ENCODE data around the gene RAB44. TPM values are rescaled to one million over a fixed set of nuclear protein-coding genes. Genes with fewer than 3 reads are reported as not detected.

The RAB44 gene
- total RNA-seq, 2 experiments from 2014 or later, result not detected

DNA sequence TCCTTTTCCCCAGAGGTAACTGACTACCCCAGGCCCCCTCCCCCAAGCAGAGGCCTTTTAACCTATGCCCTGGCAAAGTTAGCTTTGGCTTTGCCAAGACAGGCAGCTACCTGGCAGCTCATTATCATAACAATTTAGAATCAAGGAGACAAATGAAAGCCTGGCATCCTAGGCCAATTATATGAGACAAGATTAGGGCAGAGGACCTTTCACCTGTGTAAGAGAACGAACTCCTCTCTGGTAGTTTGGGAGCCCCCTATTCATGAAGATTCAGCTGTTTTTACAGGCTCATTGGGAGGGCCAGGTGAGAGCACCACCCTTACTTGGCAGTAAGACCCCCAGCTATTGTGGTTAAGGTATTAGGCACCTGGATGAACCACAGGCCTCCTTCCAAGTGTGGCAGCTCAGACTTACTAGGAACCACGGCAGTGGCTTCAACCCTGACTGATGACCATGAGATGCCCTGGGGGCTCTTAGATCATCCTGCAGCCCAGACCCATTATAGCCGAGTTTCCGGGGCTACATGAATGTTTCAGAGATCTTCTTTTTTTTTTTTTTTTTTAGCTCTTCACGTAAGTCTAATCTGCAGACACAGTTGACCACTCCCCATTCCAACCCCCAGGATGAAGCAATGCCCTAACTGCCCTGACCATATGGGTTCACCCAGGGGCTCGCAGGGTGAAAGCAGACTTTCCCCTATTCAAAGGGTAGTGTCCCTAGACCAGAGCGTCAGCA, 56.2 kb downstream of the RAB44 start:
- ChIA-PET CTCF (interaction anchor here (0.8 to 1.2 kb wide), 3 partner anchors 8 to 29 kb away, joined by 3 to 7 read pairs (median 4); no protein-coding TSS in a partner anchor), POLR2A (interaction anchor here (0.6 kb wide), 1 partner anchor 144 kb away, joined by 4 read pairs; no protein-coding TSS in a partner anchor)

DNA sequence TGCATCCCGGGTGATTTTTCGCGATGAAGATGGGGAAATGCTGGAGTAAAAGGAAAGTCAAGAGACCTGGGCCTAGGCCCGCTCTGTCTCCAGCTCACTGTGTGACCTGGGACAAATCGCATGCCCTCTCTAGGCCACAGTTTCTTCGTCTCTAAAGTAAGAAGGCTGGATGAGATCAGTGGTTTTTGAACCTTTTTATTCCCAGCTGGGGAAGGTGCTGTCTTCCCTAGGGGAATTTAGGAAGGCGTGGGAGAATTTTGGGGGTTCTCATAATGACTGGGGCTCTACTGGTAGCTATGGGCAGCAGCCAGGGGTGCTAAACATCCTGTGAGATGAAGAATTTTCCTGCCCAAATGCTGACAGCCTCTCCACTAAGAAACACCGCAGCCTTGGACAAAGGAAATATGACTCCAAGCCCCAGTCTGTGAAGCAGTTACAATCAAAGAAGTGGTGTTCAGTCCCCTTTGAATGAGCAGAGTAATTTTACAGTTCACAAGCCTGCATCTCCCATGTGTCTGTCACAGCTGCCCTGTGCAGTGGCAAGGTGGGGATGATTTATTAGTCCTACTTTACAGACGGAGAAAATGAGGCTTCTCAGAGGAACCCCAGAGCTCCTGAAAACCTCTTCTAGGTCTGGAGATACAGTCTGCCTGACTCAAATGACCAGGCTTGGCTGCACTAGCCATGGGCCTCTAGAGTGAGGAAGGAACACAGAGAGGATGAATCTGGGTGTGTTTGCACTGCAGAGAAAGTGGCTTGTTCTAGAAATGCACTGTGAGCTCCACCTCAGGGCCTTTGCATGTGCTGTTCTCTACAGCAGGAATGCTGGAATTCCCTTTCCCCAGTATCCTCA, 57.2 kb downstream of the RAB44 start:
- POLR2A ChIA-PET, result interaction anchor here (0.6 kb wide), 1 partner anchor 145 kb away, joined by 4 read pairs; no protein-coding TSS in a partner anchor
- CTCF ChIA-PET, result interaction anchor here (0.6 to 1.6 kb wide), 11 partner anchors 10 to 140 kb away, joined by 3 to 13 read pairs (median 4); no protein-coding TSS in a partner anchor

GRCh38 chr6:36755435-36756348, 58.1 kb downstream of the RAB44 start:
- CTCF ChIA-PET, result interaction anchor here (0.6 to 1.6 kb wide), 11 partner anchors 11 to 141 kb away, joined by 3 to 13 read pairs (median 4); no protein-coding TSS in a partner anchor
- POLR2A ChIA-PET, result interaction anchor here (0.5 to 0.9 kb wide), 2 partner anchors 9 to 61 kb away, joined by 3 read pairs; no protein-coding TSS in a partner anchor

GRCh38 chr6:36756786-36757185, 59.2 kb downstream of the RAB44 start:
- POLR2A ChIA-PET, result no interaction called here
- CTCF ChIA-PET, result interaction anchor here (0.9 to 1.2 kb wide), 2 partner anchors 9 to 34 kb away, joined by 3 read pairs; no protein-coding TSS in a partner anchor

DNA sequence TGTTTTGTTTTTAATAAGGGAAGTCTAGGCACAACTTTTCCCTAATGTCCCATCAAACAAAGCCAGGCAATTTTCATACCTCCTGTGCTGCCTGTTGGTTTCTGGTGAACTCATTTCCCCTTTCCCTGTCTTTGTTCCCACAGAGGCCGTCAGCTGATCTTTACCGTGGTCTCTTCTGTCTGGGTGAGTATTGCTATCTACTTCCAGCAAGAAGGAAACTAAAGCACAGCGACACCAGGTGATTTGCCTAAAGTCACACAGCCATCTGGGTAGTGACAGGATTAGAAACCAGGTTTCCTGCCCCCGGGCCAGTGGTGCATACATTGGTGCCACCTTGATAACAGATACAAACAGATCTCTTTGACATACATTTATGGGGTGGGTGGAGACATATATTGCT, 59.6 kb downstream of the RAB44 start:
- CTCF ChIA-PET, result interaction anchor here (0.9 to 1.6 kb wide), 2 partner anchors 9 to 33 kb away, joined by 3 to 4 read pairs; no protein-coding TSS in a partner anchor
- POLR2A ChIA-PET, result no interaction called here

- ChIA-PET CTCF (interaction anchor here (1.4 to 4.1 kb wide), 15 partner anchors 10 to 261 kb away, joined by 3 to 31 read pairs (median 9); partner anchors contain the start of gene RAB44), POLR2A (interaction anchor here (0.6 to 1.2 kb wide), 3 partner anchors 12 to 160 kb away, joined by 3 read pairs; no protein-coding TSS in a partner anchor)
Observed at GRCh38 chr6:36757943-36758508, 60.4 kb downstream of the RAB44 start.

- CTCF ChIA-PET, result interaction anchor here (0.6 to 4.1 kb wide), 36 partner anchors 10 to 418 kb away, joined by 3 to 31 read pairs (median 5); partner anchors contain the start of genes C6orf89, CDKN1A and RAB44
- POLR2A ChIA-PET, result interaction anchor here (0.7 to 1.2 kb wide), 5 partner anchors 11 to 172 kb away, joined by 3 to 5 read pairs (median 3); no protein-coding TSS in a partner anchor
Observed at GRCh38 chr6:36758516-36759147, 61.0 kb downstream of the RAB44 start.

- CTCF ChIA-PET, result interaction anchor here (0.5 to 4.1 kb wide), 43 partner anchors 10 to 482 kb away, joined by 3 to 31 read pairs (median 5); partner anchors contain the start of genes C6orf89, CDKN1A and RAB44
- POLR2A ChIA-PET, result interaction anchor here (0.5 to 1.2 kb wide), 6 partner anchors 11 to 179 kb away, joined by 3 to 5 read pairs (median 3); no protein-coding TSS in a partner anchor
Observed at GRCh38 chr6:36759148-36759759, 61.6 kb downstream of the RAB44 start.

GRCh38 chr6:36760685-36761435, 63.2 kb downstream of the RAB44 start:
- CTCF ChIA-PET, result interaction anchor here (0.6 to 4.1 kb wide), 10 partner anchors 9 to 258 kb away, joined by 3 to 24 read pairs (median 3); partner anchors contain the start of gene RAB44
- POLR2A ChIA-PET, result interaction anchor here (0.7 kb wide), 1 partner anchor 61 kb away, joined by 4 read pairs; no protein-coding TSS in a partner anchor

- ChIA-PET CTCF (interaction anchor here (0.8 to 4.1 kb wide), 3 partner anchors 9 to 81 kb away, joined by 4 to 15 read pairs (median 7); no protein-coding TSS in a partner anchor), POLR2A (no interaction called here)
Observed at GRCh38 chr6:36762123-36762522, 64.5 kb downstream of the RAB44 start.

GRCh38 chr6:36765190-36765589, 67.6 kb downstream of the RAB44 start:
- ChIA-PET POLR2A (no interaction called here), CTCF (interaction anchor here (0.8 to 6.4 kb wide), 10 partner anchors 10 to 254 kb away, joined by 3 to 47 read pairs (median 14); partner anchors contain the start of gene C6orf89)

DNA sequence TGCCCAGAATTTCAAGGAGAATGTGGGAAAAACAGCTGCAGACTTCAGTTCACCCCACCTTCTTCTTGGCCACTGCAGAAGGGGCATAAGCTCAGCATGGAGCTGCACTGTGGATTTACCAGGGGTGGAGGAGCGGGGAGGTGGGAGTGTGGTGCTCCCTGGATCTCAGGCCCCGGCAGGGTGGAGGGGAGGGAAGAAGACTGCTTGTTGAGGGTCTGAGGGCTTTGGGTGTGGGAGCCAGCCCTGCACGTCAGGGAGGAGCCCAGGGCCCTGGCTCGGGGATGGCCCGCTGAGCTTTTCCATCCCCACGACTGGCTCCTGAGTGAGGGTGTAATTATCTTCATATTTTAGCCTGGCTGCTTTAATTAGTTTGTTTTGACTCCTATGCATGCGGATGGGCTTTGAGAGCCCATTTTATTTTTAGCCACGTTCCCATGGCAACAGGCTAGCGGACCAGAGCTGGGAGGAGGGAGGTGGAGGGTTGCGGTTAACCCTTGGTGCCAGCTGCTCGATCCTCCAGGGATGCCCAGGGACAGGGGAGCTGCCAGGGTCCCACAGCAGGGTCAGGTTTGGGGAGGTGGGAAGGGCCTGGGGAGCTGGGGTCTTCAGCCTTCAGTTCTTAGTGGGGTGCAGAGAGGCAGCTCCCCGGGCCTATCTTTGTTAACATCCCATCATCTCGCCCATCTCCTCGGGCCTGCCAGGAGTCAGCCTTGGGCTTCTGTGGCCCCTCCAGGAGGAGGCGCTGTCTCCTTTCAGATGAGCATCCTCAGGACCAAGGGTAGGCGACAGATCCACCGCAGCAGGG, 68.2 kb downstream of the RAB44 start:
- ChIA-PET CTCF (interaction anchor here (0.6 to 6.4 kb wide), 19 partner anchors 9 to 507 kb away, joined by 3 to 47 read pairs (median 4); partner anchors contain the start of gene C6orf89), POLR2A (no interaction called here)

GRCh38 chr6:36766399-36766945, 68.8 kb downstream of the RAB44 start:
- POLR2A ChIA-PET, result no interaction called here
- CTCF ChIA-PET, result interaction anchor here (0.6 to 6.4 kb wide), 17 partner anchors 7 to 454 kb away, joined by 3 to 47 read pairs (median 6); partner anchors contain the start of gene C6orf89

DNA sequence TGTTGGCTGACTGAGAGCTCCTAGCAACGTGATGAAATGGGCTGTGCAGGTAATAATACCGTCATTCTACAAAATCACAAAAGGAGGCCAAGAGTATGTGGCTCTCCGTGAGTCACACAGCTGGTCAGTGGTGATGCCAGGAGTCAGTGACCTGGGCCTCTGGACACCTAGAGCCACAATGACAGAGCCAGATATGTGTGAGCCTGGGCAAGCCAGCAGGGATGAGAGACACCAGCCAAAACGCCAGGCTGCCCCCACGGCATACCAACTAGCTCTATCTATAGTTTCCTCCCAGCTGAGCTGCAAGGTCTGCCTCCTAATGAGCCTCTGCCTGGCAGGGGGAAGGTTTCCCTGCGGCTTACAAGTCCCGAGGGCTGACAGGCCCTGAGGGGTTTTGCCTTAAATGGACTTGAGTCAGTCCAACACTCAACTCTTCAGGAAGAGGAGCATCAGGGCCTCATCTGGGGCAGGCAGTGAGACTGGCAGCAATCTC, 71.6 kb downstream of the RAB44 start:
- ChIA-PET POLR2A (no interaction called here), CTCF (interaction anchor here (1.0 to 6.4 kb wide), 8 partner anchors 8 to 250 kb away, joined by 3 to 42 read pairs (median 11); no protein-coding TSS in a partner anchor)
